HepG2 (cell line): ENCODE results near the gene TMEM132E. TPM values are rescaled to one million over a fixed set of nuclear protein-coding genes. Genes with fewer than 3 reads are reported as not detected.

Experiments
- ATAC-seq: fragments of 200-7000 bp; cut with Tn5 transposase; 3 replicates; pipeline ENCODE4 v1.9.1; 2020; ENCODE audit warnings: mild to moderate bottlenecking, moderate library complexity
- BruUV-seq: library from RNA; stranded (reverse); fragments of 400-500 nt; replicated peaks from 2 replicates; lab custom pipeline; 2021; lab: Mats Ljungman, UMichigan
- CTCF ChIA-PET: fragments of 300-600 bp; formaldehyde crosslinking; extraction: SDS; loops from one replicate; lab custom pipeline; 2021; ENCODE audit warnings: low total read pairs, inconsistent platforms, low intra/inter-chr PET ratio; lab: Yijun Ruan, JAX
- POLR2A ChIA-PET: fragments of 350-600 bp; sonication (Branson Sonifier 250); formaldehyde crosslinking; loops from one replicate; lab custom pipeline; 2020; ENCODE audit warnings: antibody characterized with exemption, inconsistent platforms; lab: Yijun Ruan, JAX
- DNase-seq: peaks from one replicate; pipeline ENCODE4 v3.0.0-alpha.2; 2015; ENCODE audit warnings: low spot score
- FAIRE-seq: peaks from 3 replicates; lab custom pipeline; 2011; peaks lifted over from hg19 to GRCh38; lab: Jason Lieb, UNC
- H2AFZ ChIP-seq: one replicate; pipeline ENCODE4 v1.6.1; 2011; ENCODE audit warnings: low read length, inconsistent platforms
- H3K27ac ChIP-seq: fragments of 300-600 bp; 3 replicates; pipeline ENCODE4 v1.8.0; 2011; ENCODE audit warnings: mixed run types, mild to moderate bottlenecking, mixed read lengths, low read length, inconsistent platforms; ENCODE audit not compliant: insufficient read depth; ENCODE audit errors: extremely low read length
- H3K27me3 ChIP-seq, 2 experiments: fragments of 200-600 bp in 1 of 2; 2 replicates in 1 of 2; 3 replicates in 1 of 2; pipeline versions ENCODE4 v1.6.0 to v1.8.0; 2011; ENCODE audit warnings: low read length in 2 of 2, mild to moderate bottlenecking in 2 of 2, moderate library complexity in 2 of 2, inconsistent platforms in 1 of 2; ENCODE audit not compliant: insufficient read depth in 2 of 2, control insufficient read depth in 1 of 2
- H3K36me3 ChIP-seq, 2 experiments: fragments of 200-600 bp in 1 of 2; replicated peaks in 1 of 2; 2 replicates in 1 of 2; 3 replicates in 1 of 2; pipeline versions ENCODE4 v1.5.1 to v1.8.0; 2011; ENCODE audit warnings: low read length in 2 of 2, inconsistent platforms in 1 of 2; ENCODE audit not compliant: insufficient read depth in 2 of 2, control insufficient read depth in 1 of 2
- H3K4me1 ChIP-seq: 2 replicates; pipeline ENCODE4 v1.5.1; 2012; ENCODE audit warnings: low read length, inconsistent platforms; ENCODE audit not compliant: insufficient read depth
- H3K4me2 ChIP-seq: 2 replicates; pipeline ENCODE4 v1.6.0; 2011; ENCODE audit warnings: low read depth, low read length, inconsistent platforms
- H3K4me3 ChIP-seq, 3 experiments: fragments of 200-600 bp in 1 of 3; sonication (generic), shearing (Covaris generic) in 1 of 3; replicated peaks in 1 of 3; 2 replicates each; pipeline ENCODE4 v1.5.1; 2011 to 2016; ENCODE audit warnings: low read length in 3 of 3, inconsistent platforms in 2 of 3, low read depth in 2 of 3, mild to moderate bottlenecking in 2 of 3, control low read depth in 1 of 3, mixed read lengths in 1 of 3; ENCODE audit not compliant: insufficient read depth in 1 of 3
- H3K79me2 ChIP-seq: one replicate; pipeline ENCODE4 v1.6.1; 2011; ENCODE audit warnings: low read length, inconsistent platforms; ENCODE audit not compliant: insufficient read depth
- H3K9ac ChIP-seq: 2 replicates; pipeline ENCODE4 v1.6.0; 2011; ENCODE audit warnings: mild to moderate bottlenecking, low read depth, low read length, inconsistent platforms; ENCODE audit not compliant: insufficient read depth
- H3K9me3 ChIP-seq: 2 replicates; pipeline ENCODE4 v1.5.1; 2012; ENCODE audit warnings: mild to moderate bottlenecking, low read length
- H4K20me1 ChIP-seq: 2 replicates; pipeline ENCODE4 v1.6.0; 2011; ENCODE audit warnings: inconsistent platforms, mild to moderate bottlenecking, low read length, moderate library complexity; ENCODE audit not compliant: insufficient read depth
- JUNB ChIP-seq: sonication (generic); formaldehyde crosslinking; IDR thresholded peaks from 2 replicates; pipeline ENCODE4 v1.8.0; 2022; ENCODE audit warnings: missing genetic modification reagents, mild to moderate bottlenecking, borderline replicate concordance
- REXO4 ChIP-seq: sonication (generic); formaldehyde crosslinking; IDR thresholded peaks from 2 replicates; pipeline ENCODE4 v1.8.0; 2022; ENCODE audit warnings: missing genetic modification reagents, mild to moderate bottlenecking, borderline replicate concordance
- SNAPC2 ChIP-seq: sonication (generic); formaldehyde crosslinking; IDR thresholded peaks from 2 replicates; pipeline ENCODE4 v1.8.1; 2022; ENCODE audit warnings: mild to moderate bottlenecking, missing genetic modification reagents
- TCF12 ChIP-seq, 2 experiments: fragments of 450-650 bp in 1 of 2; sonication (generic) in 1 of 2; formaldehyde crosslinking in 1 of 2; IDR thresholded peaks; 2 replicates each; pipeline versions ENCODE4 v1.6.1 to v1.8.0; 2017 to 2022; ENCODE audit warnings: antibody characterized with exemption in 1 of 2, mild to moderate bottlenecking in 1 of 2, missing genetic modification reagents in 1 of 2, moderate library complexity in 1 of 2
- TEAD3 ChIP-seq: optimal IDR thresholded peaks from 2 replicates; pipeline ENCODE3; 2016; ENCODE audit warnings: borderline replicate concordance
- THAP11 ChIP-seq: IDR thresholded peaks from 2 replicates; pipeline ENCODE4 v1.6.1; 2016; ENCODE audit warnings: missing biosample characterization, missing genetic modification reagents
- ZBTB7B ChIP-seq: sonication (generic); formaldehyde crosslinking; IDR thresholded peaks from 2 replicates; pipeline ENCODE4 v1.4.0; 2020; ENCODE audit warnings: missing genetic modification reagents
- ZFP37 ChIP-seq: sonication (generic); formaldehyde crosslinking; IDR thresholded peaks from 2 replicates; pipeline ENCODE4 v1.4.0; 2020; ENCODE audit warnings: missing genetic modification reagents, borderline replicate concordance
- ZNF224 ChIP-seq: sonication (generic); formaldehyde crosslinking; IDR thresholded peaks from 2 replicates; pipeline ENCODE4 v1.5.0; 2020; ENCODE audit warnings: mild to moderate bottlenecking, missing genetic modification reagents
- ZNF563 ChIP-seq: sonication (generic); formaldehyde crosslinking; IDR thresholded peaks from 2 replicates; pipeline ENCODE4 v1.8.0; 2022; ENCODE audit warnings: mild to moderate bottlenecking, moderate library complexity, missing genetic modification reagents
- ZZZ3 ChIP-seq: sonication (generic); formaldehyde crosslinking; IDR thresholded peaks from 2 replicates; pipeline ENCODE4 v1.4.0; 2020; ENCODE audit warnings: missing genetic modification reagents, mild to moderate bottlenecking, borderline replicate concordance
- WGBS: methylation state at CpG from one replicate; pipeline ENCODE4 v1.1.6; 2017; ENCODE audit warnings: low lambda C conversion rate; 5-methylcytosine and 5-hydroxymethylcytosine counted together
- in situ Hi-C: cut with HindIII; loops from 2 replicates; pipeline ENCODE4 v1.10.0; 2017; ENCODE audit warnings: low pct_unique_long_range_greater_than_20kb; ENCODE audit not compliant: extremely low pct_ligation_motif_present
- intact Hi-C: fragments of 100-400 bp; cut with micrococcal nuclease; formaldehyde crosslinking; loops from one replicate; pipeline ENCODE4 v1.10.0; 2022; ENCODE audit not compliant: unreplicated experiment
- polyA plus RNA-seq, 8 experiments: library from polyadenylated mRNA; depleted of rRNA in 3 of 8; stranded (reverse) in 7 of 8; unstranded in 1 of 8; fragments of >200 nt; fragmentation: Illumina TruSeq in 4 of 8; extraction: Trizol in 4 of 8; gene quantifications; 2 replicates each; pipeline versions ENCODE4 v1.2.1 to v1.2.3, GENCODE V29; 2011 to 2016; ENCODE audit warnings: low read depth in 4 of 8, missing spikeins in 1 of 8, mixed read lengths in 1 of 8; ENCODE audit not compliant: insufficient read depth in 1 of 8
- total RNA-seq, 5 experiments: library from RNA; depleted of rRNA; stranded (reverse); fragments of >200 nt; fragmentation: Illumina TruSeq; extraction: Trizol; gene quantifications; 2 replicates each; pipeline ENCODE4 v1.2.3, GENCODE V29; 2016; ENCODE audit warnings: low read depth in 1 of 5
- TF ChIP-seq, protein P1 (sequence below): sonication (generic); formaldehyde crosslinking; IDR thresholded peaks from 2 replicates; pipeline ENCODE4 v1.4.0; 2020; ENCODE audit warnings: missing genetic modification reagents
- TF ChIP-seq, protein P2 (sequence below): sonication (generic); formaldehyde crosslinking; IDR thresholded peaks from 2 replicates; pipeline ENCODE4 v1.5.1; 2020; ENCODE audit warnings: missing genetic modification reagents, mild to moderate bottlenecking, borderline replicate concordance
- TF ChIP-seq, protein P3 (sequence below): sonication (generic); formaldehyde crosslinking; IDR thresholded peaks from 2 replicates; pipeline ENCODE4 v1.4.0; 2020; ENCODE audit warnings: missing genetic modification reagents, mild to moderate bottlenecking, borderline replicate concordance
- TF ChIP-seq, protein P4 (sequence below): fragments of 450-650 bp; IDR thresholded peaks from 2 replicates; pipeline ENCODE4 v1.6.1; 2016

TMEM132E gene
- total and polyA plus RNA-seq, 2 of the 13 experiments (the other 11 are each of a cell fraction or from before 2014, with no cell fraction given) = not detected

DNA sequence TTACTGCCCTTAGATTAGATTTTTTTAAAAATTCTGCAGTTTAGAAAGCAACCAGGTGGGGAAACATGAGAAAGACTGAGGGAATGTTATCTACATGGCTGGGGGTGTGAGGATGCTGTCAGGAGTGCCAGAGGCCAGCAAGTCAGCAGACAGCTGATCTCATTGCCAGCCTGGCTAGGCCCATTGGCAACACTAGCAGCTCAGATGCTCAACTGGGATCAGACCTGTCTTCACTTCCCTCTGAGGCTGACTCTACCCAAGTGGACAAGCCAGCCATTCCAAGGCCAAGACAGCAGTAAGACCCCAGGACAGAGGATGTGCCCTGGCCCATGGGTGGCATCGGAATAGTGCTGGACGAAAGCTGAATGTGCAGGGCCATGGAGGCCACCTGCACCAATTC is 96.2 kb downstream of the TMEM132E start:
- ChIA-PET CTCF (no interaction called here), POLR2A (no interaction called here)
- no TSS peak for BruUV-seq
- H2AFZ ChIP-seq = no peak overlapping the region
- H3K4me1 ChIP-seq = no peaks in the 10 kb centered on the region
- intact Hi-C loops (no loop called here), in situ Hi-C loops (no loop called here)
- WGBS = 11% methylated on average over 2 of the region's 2 CpGs
- H3K9me3 ChIP-seq = no peaks in the 10 kb centered on the region
- no peaks in the 10 kb centered on the region for H3K79me2 ChIP-seq
- no peak overlapping the region for H3K27ac ChIP-seq
- FAIRE-seq = no peak
- no peak for ATAC-seq
- H4K20me1 ChIP-seq = no peaks in the 10 kb centered on the region
- no peak for DNase-seq
- H3K9ac ChIP-seq = no peak overlapping the region
- H3K4me3 ChIP-seq = no peak overlapping the region
- H3K27me3 ChIP-seq = no peaks in the 10 kb centered on the region; a peak in 2 of 5 replicates
- no peaks in the 10 kb centered on the region for H3K36me3 ChIP-seq
- H3K4me2 ChIP-seq = no peak overlapping the region
- TF ChIP-seq REXO4 (CRISPR knock-in tag) (no peak), ZNF563 (CRISPR knock-in tag) (no peak), ZZZ3 (CRISPR knock-in tag) (no peak), THAP11 (CRISPR knock-in tag) (no peak), ZFP37 (CRISPR knock-in tag) (no peak), TEAD3 (no peak), SNAPC2 (no peak), ZBTB7B (CRISPR knock-in tag) (no peak), ZNF224 (CRISPR knock-in tag) (no peak), TCF12 (IDR thresholded peaks at IDR 0.05) (no peak), TCF12 (CRISPR knock-in tag; IDR thresholded peaks at IDR 0.05) (no peak), JUNB (CRISPR knock-in tag) (no peak)
- TF ChIP-seq, protein P1, sequence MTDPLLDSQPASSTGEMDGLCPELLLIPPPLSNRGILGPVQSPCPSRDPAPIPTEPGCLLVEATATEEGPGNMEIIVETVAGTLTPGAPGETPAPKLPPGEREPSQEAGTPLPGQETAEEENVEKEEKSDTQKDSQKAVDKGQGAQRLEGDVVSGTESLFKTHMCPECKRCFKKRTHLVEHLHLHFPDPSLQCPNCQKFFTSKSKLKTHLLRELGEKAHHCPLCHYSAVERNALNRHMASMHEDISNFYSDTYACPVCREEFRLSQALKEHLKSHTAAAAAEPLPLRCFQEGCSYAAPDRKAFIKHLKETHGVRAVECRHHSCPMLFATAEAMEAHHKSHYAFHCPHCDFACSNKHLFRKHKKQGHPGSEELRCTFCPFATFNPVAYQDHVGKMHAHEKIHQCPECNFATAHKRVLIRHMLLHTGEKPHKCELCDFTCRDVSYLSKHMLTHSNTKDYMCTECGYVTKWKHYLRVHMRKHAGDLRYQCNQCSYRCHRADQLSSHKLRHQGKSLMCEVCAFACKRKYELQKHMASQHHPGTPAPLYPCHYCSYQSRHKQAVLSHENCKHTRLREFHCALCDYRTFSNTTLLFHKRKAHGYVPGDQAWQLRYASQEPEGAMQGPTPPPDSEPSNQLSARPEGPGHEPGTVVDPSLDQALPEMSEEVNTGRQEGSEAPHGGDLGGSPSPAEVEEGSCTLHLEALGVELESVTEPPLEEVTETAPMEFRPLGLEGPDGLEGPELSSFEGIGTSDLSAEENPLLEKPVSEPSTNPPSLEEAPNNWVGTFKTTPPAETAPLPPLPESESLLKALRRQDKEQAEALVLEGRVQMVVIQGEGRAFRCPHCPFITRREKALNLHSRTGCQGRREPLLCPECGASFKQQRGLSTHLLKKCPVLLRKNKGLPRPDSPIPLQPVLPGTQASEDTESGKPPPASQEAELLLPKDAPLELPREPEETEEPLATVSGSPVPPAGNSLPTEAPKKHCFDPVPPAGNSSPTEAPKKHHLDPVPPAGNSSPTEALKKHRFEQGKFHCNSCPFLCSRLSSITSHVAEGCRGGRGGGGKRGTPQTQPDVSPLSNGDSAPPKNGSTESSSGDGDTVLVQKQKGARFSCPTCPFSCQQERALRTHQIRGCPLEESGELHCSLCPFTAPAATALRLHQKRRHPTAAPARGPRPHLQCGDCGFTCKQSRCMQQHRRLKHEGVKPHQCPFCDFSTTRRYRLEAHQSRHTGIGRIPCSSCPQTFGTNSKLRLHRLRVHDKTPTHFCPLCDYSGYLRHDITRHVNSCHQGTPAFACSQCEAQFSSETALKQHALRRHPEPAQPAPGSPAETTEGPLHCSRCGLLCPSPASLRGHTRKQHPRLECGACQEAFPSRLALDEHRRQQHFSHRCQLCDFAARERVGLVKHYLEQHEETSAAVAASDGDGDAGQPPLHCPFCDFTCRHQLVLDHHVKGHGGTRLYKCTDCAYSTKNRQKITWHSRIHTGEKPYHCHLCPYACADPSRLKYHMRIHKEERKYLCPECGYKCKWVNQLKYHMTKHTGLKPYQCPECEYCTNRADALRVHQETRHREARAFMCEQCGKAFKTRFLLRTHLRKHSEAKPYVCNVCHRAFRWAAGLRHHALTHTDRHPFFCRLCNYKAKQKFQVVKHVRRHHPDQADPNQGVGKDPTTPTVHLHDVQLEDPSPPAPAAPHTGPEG (CRISPR knock-in tag) = no peak
- TF ChIP-seq, protein P2, sequence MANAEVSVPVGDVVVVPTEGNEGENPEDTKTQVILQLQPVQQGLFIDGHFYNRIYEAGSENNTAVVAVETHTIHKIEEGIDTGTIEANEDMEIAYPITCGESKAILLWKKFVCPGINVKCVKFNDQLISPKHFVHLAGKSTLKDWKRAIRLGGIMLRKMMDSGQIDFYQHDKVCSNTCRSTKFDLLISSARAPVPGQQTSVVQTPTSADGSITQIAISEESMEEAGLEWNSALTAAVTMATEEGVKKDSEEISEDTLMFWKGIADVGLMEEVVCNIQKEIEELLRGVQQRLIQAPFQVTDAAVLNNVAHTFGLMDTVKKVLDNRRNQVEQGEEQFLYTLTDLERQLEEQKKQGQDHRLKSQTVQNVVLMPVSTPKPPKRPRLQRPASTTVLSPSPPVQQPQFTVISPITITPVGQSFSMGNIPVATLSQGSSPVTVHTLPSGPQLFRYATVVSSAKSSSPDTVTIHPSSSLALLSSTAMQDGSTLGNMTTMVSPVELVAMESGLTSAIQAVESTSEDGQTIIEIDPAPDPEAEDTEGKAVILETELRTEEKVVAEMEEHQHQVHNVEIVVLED (CRISPR knock-in tag) = no peak
- TF ChIP-seq, protein P3, sequence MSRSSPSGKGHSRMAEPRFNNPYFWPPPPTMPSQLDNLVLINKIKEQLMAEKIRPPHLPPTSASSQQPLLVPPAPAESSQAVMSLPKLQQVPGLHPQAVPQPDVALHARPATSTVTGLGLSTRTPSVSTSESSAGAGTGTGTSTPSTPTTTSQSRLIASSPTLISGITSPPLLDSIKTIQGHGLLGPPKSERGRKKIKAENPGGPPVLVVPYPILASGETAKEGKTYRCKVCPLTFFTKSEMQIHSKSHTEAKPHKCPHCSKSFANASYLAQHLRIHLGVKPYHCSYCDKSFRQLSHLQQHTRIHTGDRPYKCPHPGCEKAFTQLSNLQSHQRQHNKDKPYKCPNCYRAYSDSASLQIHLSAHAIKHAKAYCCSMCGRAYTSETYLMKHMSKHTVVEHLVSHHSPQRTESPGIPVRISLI (CRISPR knock-in tag) = no peak
- TF ChIP-seq, protein P4, sequence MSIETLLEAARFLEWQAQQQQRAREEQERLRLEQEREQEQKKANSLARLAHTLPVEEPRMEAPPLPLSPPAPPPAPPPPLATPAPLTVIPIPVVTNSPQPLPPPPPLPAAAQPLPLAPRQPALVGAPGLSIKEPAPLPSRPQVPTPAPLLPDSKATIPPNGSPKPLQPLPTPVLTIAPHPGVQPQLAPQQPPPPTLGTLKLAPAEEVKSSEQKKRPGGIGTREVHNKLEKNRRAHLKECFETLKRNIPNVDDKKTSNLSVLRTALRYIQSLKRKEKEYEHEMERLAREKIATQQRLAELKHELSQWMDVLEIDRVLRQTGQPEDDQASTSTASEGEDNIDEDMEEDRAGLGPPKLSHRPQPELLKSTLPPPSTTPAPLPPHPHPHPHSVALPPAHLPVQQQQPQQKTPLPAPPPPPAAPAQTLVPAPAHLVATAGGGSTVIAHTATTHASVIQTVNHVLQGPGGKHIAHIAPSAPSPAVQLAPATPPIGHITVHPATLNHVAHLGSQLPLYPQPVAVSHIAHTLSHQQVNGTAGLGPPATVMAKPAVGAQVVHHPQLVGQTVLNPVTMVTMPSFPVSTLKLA = no peak
